SK-N-SH (cell line): ENCODE measurements around the gene GNAS. TPM values are rescaled to one million over a fixed set of nuclear protein-coding genes. Genes with fewer than 3 reads are reported as not detected.

Source experiments
- CTCF ChIA-PET: fragments of 300-600, 350-600 bp; formaldehyde crosslinking; extraction: SDS; loops from one replicate; lab custom pipeline; 2021; lab: Yijun Ruan, JAX
- POLR2A ChIA-PET: fragments of 350-600 bp; sonication (Branson Sonifier 250); formaldehyde crosslinking; extraction: SDS; loops from one replicate; lab custom pipeline; 2020; ENCODE audit warnings: antibody characterized with exemption, inconsistent platforms; lab: Yijun Ruan, JAX
- DNase-seq: peaks from one replicate; pipeline ENCODE4 v3.0.0; 2012
- H2AFZ ChIP-seq: fragments of 200-600 bp; sonication (generic); 2 replicates; pipeline ENCODE4 v1.8.1; 2016; ENCODE audit warnings: antibody characterized with exemption, mild to moderate bottlenecking, low read depth
- H3F3A ChIP-seq: fragments of 200-600 bp; sonication (generic); replicated peaks from 2 replicates; pipeline ENCODE3; 2016; ENCODE audit warnings: antibody characterized with exemption, mild to moderate bottlenecking; ENCODE audit not compliant: insufficient read depth
- H3K27ac ChIP-seq, 2 experiments: fragments of 200-500 bp in 1 of 2; fragments of 200-600 bp in 1 of 2; sonication (Bioruptor generic) in 1 of 2; sonication (generic), shearing (Covaris generic) in 1 of 2; 2 replicates each; pipeline versions ENCODE4 v1.5.1 to v1.6.1; 2014 to 2016; ENCODE audit warnings: low read depth in 2 of 2, inconsistent platforms in 1 of 2, low read length in 1 of 2, mild to moderate bottlenecking in 1 of 2, mixed read lengths in 1 of 2
- H3K27me3 ChIP-seq: fragments of 200-600 bp; sonication (generic), shearing (Covaris generic); 2 replicates; pipeline ENCODE4 v1.6.1; 2016; ENCODE audit warnings: mixed run types; ENCODE audit not compliant: insufficient read depth
- H3K36me3 ChIP-seq, 2 experiments: fragments of 200-500 bp in 1 of 2; fragments of 200-600 bp in 1 of 2; sonication (Bioruptor generic) in 1 of 2; sonication (generic) in 1 of 2; replicated peaks in 1 of 2; 2 replicates each; pipeline versions ENCODE3 to v1.5.1; 2014 to 2016; ENCODE audit warnings: low read length in 1 of 2, mild to moderate bottlenecking in 1 of 2; ENCODE audit not compliant: insufficient read depth in 2 of 2, control insufficient read depth in 1 of 2
- H3K4me1 ChIP-seq, 2 experiments: fragments of 200-500 bp in 1 of 2; fragments of 200-600 bp in 1 of 2; sonication (Bioruptor generic) in 1 of 2; sonication (generic), shearing (Covaris generic) in 1 of 2; 2 replicates each; pipeline versions ENCODE4 v1.5.1 to v1.6.1; 2014 to 2016; ENCODE audit warnings: low read depth in 1 of 2, low read length in 1 of 2, mixed run types in 1 of 2; ENCODE audit not compliant: insufficient read depth in 2 of 2, control insufficient read depth in 1 of 2
- H3K4me2 ChIP-seq: fragments of 200-600 bp; sonication (generic), shearing (Covaris generic); 2 replicates; pipeline ENCODE4 v1.6.1; 2017; ENCODE audit warnings: mixed run types
- H3K4me3 ChIP-seq, 2 experiments: fragments of 200-500 bp in 1 of 2; fragments of 200-600 bp in 1 of 2; sonication (Bioruptor generic) in 1 of 2; sonication (generic), shearing (Covaris generic) in 1 of 2; 2 replicates each; pipeline versions ENCODE4 v1.5.1 to v1.8.1; 2014 to 2016; ENCODE audit warnings: low read depth in 2 of 2, inconsistent platforms in 1 of 2, low read length in 1 of 2, mild to moderate bottlenecking in 1 of 2, mixed read lengths in 1 of 2, moderate library complexity in 1 of 2
- H3K79me2 ChIP-seq: fragments of 200-600 bp; sonication (generic); 2 replicates; pipeline ENCODE4 v1.8.1; 2017; ENCODE audit warnings: mild to moderate bottlenecking; ENCODE audit not compliant: insufficient read depth
- H3K9ac ChIP-seq: fragments of 200-600 bp; sonication (generic); 2 replicates; pipeline ENCODE4 v1.6.1; 2017; ENCODE audit warnings: mixed run types
- H3K9me2 ChIP-seq: fragments of 200-600 bp; sonication (generic); 2 replicates; pipeline ENCODE4 v1.6.1; 2017; ENCODE audit warnings: mixed run types
- H3K9me3 ChIP-seq: fragments of 200-600 bp; sonication (generic); 2 replicates; pipeline ENCODE4 v1.6.1; 2017; ENCODE audit warnings: mixed run types, mild to moderate bottlenecking, moderate library complexity
- H4K20me1 ChIP-seq: fragments of 200-600 bp; sonication (generic); 2 replicates; pipeline ENCODE4 v1.6.1; 2017; ENCODE audit warnings: mild to moderate bottlenecking, mixed run types; ENCODE audit not compliant: insufficient read depth
- CHD2 ChIP-seq: fragments of 150-350 bp; IDR thresholded peaks from 2 replicates; pipeline ENCODE4 v1.6.1; 2018; ENCODE audit warnings: low read length; ENCODE audit not compliant: partially characterized antibody
- EZH2phosphoT487 ChIP-seq: fragments of 200-600 bp; sonication (generic); IDR thresholded peaks from 2 replicates; pipeline ENCODE4 v1.6.1; 2017; ENCODE audit warnings: low read depth, mixed run types, mild to moderate bottlenecking, antibody characterized with exemption, moderate library complexity, borderline replicate concordance
- FOXJ3 ChIP-seq: sonication (generic); formaldehyde crosslinking; IDR thresholded peaks from 2 replicates; pipeline ENCODE4 v1.5.1; 2020; ENCODE audit warnings: mild to moderate bottlenecking, missing genetic modification reagents
- MXI1 ChIP-seq: IDR thresholded peaks from 2 replicates; pipeline ENCODE4 v1.6.1; 2012; ENCODE audit warnings: mild to moderate bottlenecking, low read depth, low read length, improper control_type of control experiment
- POLR2AphosphoS5 ChIP-seq: IDR thresholded peaks from 2 replicates; pipeline ENCODE4 v1.6.1; 2012; ENCODE audit warnings: low read depth, low read length
- RFX5 ChIP-seq: IDR thresholded peaks from 2 replicates; pipeline ENCODE4 v1.6.1; 2012; ENCODE audit warnings: mild to moderate bottlenecking, improper control_type of control experiment, low read length
- RXRA ChIP-seq: IDR thresholded peaks from 2 replicates; pipeline ENCODE4 v1.4.0; 2012; ENCODE audit warnings: low read depth, mild to moderate bottlenecking, borderline replicate concordance
- SMC3 ChIP-seq: IDR thresholded peaks from 2 replicates; pipeline ENCODE4 v1.6.1; 2012; ENCODE audit warnings: low read depth, low read length, improper control_type of control experiment
- TAF1 ChIP-seq: IDR thresholded peaks from 2 replicates; pipeline ENCODE4 v1.6.1; 2012; ENCODE audit warnings: low read depth, mild to moderate bottlenecking, low read length, moderate library complexity, borderline replicate concordance
- TCF12 ChIP-seq: IDR thresholded peaks from 2 replicates; pipeline ENCODE4 v1.4.0; 2012
- YY1 ChIP-seq: IDR thresholded peaks from 2 replicates; pipeline ENCODE4 v1.4.0; 2012; ENCODE audit warnings: low read depth, mild to moderate bottlenecking
- WGBS: methylation state at CpG from one replicate; pipeline ENCODE4 v1.1.6; 2017; ENCODE audit warnings: low lambda C conversion rate; 5-methylcytosine and 5-hydroxymethylcytosine counted together
- polyA plus RNA-seq, 3 experiments: library from polyadenylated mRNA; depleted of rRNA; stranded (reverse); fragments of >200 nt; gene quantifications; 2 replicates each; pipeline ENCODE4 v1.2.3, GENCODE V29; 2012
- TF ChIP-seq, protein P1 (sequence below): fragments of 150-350 bp; IDR thresholded peaks from 2 replicates; pipeline ENCODE4 v1.6.1; 2017; ENCODE audit warnings: antibody characterized with exemption, low read length, low read depth, borderline replicate concordance
- TF ChIP-seq, protein P2 (sequence below): IDR thresholded peaks from 2 replicates; pipeline ENCODE4 v1.4.0; 2012; ENCODE audit warnings: low read depth, borderline replicate concordance
- TF ChIP-seq, protein P3 (sequence below): IDR thresholded peaks from 2 replicates; pipeline ENCODE4 v1.6.1; 2012; ENCODE audit warnings: mild to moderate bottlenecking, low read depth, low read length, moderate library complexity
- TF ChIP-seq, protein P4 (sequence below): fragments of 150-350 bp; IDR thresholded peaks from 2 replicates; pipeline ENCODE4 v1.6.1; 2016; ENCODE audit warnings: mild to moderate bottlenecking, low read depth, low read length

Gene GNAS
- polyA plus RNA-seq, 1 of the 3 experiments (the other 2 are of a cell fraction), result 1,562 TPM

DNA sequence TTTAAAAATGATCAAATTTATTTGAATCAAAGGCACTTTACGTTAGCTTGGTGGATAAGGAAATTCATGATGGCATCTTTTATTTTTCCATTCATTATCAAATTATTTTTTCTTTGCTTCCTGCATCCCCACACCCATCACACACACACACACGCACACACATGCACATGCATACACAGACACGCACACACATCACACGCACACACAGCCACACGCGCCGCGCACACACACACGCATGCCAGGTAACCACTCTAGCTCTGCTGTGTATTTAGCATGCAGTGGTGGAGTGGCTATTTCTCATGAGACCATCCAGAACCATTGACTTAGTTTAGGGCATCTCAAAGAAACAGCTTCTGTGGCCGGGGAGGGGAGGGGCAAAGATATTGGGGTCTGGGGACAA, 47.0 kb downstream of the GNAS start:
- no peak overlapping the region for H3K4me2 ChIP-seq
- no peak for TF ChIP-seq MXI1
- TF ChIP-seq EZH2phosphoT487, result no peak
- TF ChIP-seq, protein P1, sequence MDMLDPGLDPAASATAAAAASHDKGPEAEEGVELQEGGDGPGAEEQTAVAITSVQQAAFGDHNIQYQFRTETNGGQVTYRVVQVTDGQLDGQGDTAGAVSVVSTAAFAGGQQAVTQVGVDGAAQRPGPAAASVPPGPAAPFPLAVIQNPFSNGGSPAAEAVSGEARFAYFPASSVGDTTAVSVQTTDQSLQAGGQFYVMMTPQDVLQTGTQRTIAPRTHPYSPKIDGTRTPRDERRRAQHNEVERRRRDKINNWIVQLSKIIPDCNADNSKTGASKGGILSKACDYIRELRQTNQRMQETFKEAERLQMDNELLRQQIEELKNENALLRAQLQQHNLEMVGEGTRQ, result no peak
- no peak for TF ChIP-seq CHD2
- no peak for TF ChIP-seq RFX5
- TF ChIP-seq, protein P2, sequence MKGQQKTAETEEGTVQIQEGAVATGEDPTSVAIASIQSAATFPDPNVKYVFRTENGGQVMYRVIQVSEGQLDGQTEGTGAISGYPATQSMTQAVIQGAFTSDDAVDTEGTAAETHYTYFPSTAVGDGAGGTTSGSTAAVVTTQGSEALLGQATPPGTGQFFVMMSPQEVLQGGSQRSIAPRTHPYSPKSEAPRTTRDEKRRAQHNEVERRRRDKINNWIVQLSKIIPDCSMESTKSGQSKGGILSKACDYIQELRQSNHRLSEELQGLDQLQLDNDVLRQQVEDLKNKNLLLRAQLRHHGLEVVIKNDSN, result no peak
- TF ChIP-seq TAF1, result no peak
- TF ChIP-seq, protein P3, sequence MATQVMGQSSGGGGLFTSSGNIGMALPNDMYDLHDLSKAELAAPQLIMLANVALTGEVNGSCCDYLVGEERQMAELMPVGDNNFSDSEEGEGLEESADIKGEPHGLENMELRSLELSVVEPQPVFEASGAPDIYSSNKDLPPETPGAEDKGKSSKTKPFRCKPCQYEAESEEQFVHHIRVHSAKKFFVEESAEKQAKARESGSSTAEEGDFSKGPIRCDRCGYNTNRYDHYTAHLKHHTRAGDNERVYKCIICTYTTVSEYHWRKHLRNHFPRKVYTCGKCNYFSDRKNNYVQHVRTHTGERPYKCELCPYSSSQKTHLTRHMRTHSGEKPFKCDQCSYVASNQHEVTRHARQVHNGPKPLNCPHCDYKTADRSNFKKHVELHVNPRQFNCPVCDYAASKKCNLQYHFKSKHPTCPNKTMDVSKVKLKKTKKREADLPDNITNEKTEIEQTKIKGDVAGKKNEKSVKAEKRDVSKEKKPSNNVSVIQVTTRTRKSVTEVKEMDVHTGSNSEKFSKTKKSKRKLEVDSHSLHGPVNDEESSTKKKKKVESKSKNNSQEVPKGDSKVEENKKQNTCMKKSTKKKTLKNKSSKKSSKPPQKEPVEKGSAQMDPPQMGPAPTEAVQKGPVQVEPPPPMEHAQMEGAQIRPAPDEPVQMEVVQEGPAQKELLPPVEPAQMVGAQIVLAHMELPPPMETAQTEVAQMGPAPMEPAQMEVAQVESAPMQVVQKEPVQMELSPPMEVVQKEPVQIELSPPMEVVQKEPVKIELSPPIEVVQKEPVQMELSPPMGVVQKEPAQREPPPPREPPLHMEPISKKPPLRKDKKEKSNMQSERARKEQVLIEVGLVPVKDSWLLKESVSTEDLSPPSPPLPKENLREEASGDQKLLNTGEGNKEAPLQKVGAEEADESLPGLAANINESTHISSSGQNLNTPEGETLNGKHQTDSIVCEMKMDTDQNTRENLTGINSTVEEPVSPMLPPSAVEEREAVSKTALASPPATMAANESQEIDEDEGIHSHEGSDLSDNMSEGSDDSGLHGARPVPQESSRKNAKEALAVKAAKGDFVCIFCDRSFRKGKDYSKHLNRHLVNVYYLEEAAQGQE, result no peak
- no peak for TF ChIP-seq YY1
- TF ChIP-seq RXRA, result no peak
- TF ChIP-seq, protein P4, sequence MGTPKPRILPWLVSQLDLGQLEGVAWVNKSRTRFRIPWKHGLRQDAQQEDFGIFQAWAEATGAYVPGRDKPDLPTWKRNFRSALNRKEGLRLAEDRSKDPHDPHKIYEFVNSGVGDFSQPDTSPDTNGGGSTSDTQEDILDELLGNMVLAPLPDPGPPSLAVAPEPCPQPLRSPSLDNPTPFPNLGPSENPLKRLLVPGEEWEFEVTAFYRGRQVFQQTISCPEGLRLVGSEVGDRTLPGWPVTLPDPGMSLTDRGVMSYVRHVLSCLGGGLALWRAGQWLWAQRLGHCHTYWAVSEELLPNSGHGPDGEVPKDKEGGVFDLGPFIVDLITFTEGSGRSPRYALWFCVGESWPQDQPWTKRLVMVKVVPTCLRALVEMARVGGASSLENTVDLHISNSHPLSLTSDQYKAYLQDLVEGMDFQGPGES, result no peak
- TF ChIP-seq TCF12, result no peak
- TF ChIP-seq FOXJ3 (CRISPR knock-in tag), result no peak
- TF ChIP-seq POLR2AphosphoS5, result no peak
- no peak for TF ChIP-seq SMC3
- no peaks in the 10 kb centered on the region for H3K9me2 ChIP-seq
- H3K4me3 ChIP-seq, result no peak overlapping the region
- H2AFZ ChIP-seq, result no peak overlapping the region
- H3F3A ChIP-seq, result peaks cover 42% of the 10 kb centered on the region
- peaks cover 99% of the 10 kb centered on the region for H4K20me1 ChIP-seq
- POLR2A ChIA-PET, result interaction anchor here (1.2 kb wide), 1 partner anchor 44 kb away, joined by 3 read pairs; no protein-coding TSS in a partner anchor
- CTCF ChIA-PET, result interaction anchor here (0.6 to 3.4 kb wide), 3 partner anchors 323 to 505 kb away, joined by 3 to 10 read pairs (median 6); no protein-coding TSS in a partner anchor
- peaks cover 71 to 78% of the 10 kb centered on the region in 2 experiments for H3K36me3 ChIP-seq
- no peak for DNase-seq
- no peak overlapping the region; a peak in 1 of 4 replicates for H3K27ac ChIP-seq
- H3K4me1 ChIP-seq, result peaks cover 32 to 47% of the 10 kb centered on the region in 2 experiments; a peak in 3 of 4 replicates
- H3K9ac ChIP-seq, result no peak overlapping the region
- no peaks in the 10 kb centered on the region for H3K9me3 ChIP-seq
- WGBS, result 97% methylated on average over 10 of the region's 10 CpGs
- H3K79me2 ChIP-seq, result peaks cover 100% of the 10 kb centered on the region
- H3K27me3 ChIP-seq, result no peaks in the 10 kb centered on the region
